Occipital lobe (tissue), 2 donors: ENCODE data around the gene WBP2. TPM values are rescaled to one million over a fixed set of nuclear protein-coding genes. Genes with fewer than 3 reads are reported as not detected.

Experiments used
- DNase-seq: peaks from one replicate; lab custom pipeline; 2025; lab: John Stamatoyannopoulos, UW
- total RNA-seq: library from RNA; depleted of rRNA; stranded (reverse); fragments of >200 nt; gene quantifications from one replicate; pipeline ENCODE4 v1.2.3, GENCODE V29; 2014

Gene WBP2
- total RNA-seq, 1 donor from 2014 or later: 25.9 TPM

DNA sequence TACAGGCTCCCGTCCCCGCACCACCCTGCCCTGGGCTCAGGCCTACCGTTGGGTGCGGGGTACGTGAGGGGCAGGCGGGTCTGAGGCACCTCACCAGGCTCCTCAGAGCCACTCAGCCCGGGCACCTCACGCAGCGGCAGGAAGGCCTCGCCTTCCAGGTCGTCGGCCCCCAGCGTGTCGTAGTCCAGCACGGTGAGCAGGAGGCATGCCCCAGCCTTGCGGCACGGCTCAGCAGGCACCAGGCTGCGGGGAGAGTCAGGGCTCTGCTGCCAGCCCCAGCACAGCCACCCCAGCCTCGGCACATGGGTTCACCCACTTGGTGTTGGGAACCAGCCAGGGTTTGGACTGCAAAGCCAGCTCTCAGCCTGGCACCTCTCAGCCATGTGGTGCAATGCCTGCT lies 26.4 kb downstream of the WBP2 start:
- no peak for DNase-seq

DNA sequence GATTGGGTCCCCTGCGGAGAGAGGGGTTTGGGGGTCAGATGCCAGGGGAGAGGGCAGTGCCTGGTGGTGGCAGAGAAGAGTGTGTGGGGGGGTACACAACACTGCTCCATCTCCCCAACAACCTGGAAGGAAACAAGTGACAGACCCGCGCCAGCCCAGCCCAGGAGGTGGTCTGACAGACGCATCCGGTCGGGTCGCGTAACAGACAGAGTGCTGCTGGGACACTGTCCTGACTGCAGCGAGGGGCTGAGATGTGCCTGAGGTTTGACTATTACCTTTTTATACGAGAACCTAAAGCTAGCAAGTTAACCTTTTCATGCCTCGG lies 27.1 kb downstream of the WBP2 start:
- DNase-seq: no peak

DNA sequence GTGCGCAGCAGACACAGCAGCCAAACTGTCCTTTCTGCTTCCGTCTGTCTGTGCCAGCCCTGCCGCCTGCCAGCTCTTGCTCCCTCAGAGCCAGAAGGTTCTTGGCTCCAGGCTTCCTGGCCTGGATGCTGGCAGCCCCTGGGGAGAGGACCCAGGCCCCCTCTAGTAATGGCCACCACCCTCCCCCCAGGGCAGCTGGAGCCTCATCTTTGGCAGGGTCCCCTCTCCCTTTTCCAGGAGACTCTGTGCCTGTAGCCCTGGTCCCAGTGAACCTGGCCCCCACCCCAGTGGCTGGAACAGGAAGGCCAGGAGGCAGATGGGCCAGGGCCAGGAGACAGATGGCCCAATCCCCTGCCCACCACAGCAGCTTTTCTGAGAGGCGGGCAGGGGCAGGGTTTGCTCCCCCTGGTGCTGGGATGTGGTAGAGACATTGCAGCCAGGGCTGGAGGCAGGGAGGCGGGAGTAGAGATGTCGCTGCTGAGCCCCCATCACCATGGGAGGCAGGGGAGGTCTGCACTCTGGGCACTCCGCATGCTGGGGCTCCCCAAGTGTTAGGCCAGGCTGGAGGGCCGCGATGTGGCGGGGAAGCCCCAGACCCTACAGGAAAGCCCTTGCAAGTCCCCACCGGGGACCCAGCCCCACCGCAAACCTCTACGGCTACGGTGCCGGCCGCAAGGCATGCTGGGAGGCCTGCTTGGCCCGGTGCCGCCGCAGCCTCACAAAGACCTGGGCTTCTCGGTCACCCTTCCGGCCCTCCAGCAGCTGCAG lies 27.6 kb downstream of the WBP2 start:
- no peak for DNase-seq

GRCh38 chr17:75826561-75827307 lies 28.4 kb downstream of the WBP2 start:
- DNase-seq: no peak

- no peak for DNase-seq
Observed at GRCh38 chr17:75825748-75826370, 29.3 kb downstream of the WBP2 start.

DNA sequence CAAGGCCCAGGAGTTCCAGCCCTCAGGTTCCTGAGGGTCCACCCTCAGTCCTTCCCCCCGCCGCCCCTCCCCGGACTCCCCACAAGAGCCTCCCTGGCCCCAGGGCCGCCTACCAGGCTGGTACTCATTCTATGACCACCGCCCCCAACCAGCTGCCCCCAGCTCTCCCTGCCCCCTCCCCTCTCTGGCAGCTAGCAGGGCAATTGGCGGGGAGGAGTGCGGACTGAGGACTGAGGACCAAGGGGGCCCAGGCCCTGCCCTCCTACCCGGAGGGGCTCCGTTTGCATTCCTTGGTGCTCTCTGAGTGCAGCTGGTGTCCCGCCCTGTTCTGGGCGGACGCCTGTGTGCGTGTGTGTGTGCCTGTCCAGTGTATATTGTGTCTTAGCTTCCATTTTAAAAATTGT lies 30.0 kb downstream of the WBP2 start:
- DNase-seq: no peak

DNA sequence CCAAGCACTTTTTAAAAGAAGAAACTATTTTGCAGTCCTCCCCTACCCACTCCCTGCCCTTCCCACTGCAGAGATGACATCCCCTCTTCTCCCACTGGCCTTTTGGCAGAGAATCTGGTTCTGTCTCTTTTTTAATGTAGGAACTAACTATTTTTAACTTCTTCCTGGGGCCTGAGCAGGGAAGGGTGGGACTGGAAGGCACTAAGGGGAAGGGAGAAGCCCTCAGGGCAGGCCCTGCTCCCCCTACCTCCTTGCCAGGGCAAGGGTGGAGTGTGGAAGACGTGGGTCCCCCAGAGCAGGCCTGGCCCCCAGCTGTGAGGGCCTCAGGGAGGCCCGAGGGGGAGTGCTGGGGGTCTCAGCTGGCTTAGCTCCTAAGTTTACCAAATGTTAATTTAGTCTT lies 30.5 kb downstream of the WBP2 start:
- no peak for DNase-seq

GRCh38 chr17:75824050-75824552 lies 31.0 kb downstream of the WBP2 start:
- DNase-seq: no peak

DNA sequence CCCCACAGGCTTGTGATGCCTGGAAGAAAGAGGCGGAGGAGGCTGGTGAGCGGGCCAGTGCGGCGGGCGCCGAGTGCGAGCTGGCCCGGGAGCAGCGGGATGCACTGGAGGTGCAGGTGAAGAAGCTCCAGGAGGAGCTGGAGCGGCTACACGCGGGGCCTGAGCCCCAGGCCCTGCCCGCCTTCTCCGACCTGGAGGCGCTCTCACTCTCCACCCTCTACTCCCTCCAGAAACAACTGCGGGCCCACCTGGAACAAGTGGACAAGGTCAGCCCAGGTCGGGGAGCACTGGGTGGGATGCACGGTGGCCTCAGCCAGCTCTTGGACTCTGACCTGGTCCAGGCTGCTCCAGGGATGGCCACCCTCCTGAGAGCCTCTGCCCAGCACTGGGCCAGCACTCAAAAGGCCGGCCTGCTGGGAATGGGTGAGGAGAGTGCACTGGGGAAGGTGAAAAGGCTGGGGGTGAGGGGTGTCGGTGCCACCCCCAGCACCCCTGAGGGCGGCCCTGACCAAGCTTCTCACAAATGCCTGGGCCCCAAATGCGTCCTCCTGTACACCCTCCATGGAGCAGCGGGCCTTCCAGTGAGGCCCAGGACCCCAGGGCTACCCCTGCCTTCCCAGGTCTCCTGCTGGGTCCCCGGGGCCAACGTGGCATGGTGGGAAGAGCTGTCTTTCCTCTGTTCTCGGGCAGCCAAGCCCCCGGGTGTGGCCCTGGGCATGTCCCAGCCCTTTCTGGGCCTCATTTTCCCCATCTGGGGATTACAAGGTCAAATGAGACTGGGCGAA lies 31.7 kb downstream of the WBP2 start:
- DNase-seq: no peak

DNA sequence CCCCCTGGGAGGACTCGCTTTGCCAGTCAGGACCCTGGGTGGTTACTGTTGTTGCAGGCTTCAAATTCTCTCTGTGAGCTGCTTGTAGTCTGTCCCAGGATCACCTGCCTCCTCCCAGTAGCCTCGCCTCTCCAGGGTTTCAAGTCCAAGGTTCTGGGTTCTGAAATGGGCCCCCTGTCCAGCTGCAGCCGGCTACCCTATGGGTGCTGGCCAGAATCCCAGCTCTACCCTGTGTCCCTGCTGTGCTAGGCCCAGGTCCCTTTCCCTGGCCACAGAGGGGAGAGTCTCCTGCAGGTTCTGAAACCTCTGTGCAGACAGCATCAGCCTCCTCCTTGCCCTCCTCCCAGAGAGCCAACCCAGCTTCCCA lies 32.4 kb downstream of the WBP2 start:
- DNase-seq: no peak

GRCh38 chr17:75822119-75822799 lies 32.9 kb downstream of the WBP2 start:
- DNase-seq: no peak

DNA sequence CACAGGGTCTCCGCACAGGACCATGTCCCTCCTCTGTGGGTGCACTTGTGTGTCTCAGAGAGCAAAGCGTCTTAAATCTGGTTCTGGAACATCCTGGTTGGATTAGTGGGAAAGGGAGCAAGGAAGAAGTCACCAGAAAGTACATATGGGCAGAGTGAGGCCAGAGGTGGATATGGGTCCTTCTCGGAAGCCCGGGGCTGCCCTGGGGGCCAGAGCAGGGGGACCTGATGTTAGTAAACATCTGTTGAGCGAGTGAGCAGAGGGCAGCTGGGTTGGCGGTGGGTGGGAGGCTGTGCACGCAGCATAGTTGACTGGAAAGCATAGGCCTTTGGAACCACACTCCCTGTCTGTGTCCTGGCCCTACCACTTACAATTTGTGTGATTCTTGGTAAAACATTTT lies 33.6 kb downstream of the WBP2 start:
- no peak for DNase-seq

GRCh38 chr17:75820094-75821080 lies 34.7 kb downstream of the WBP2 start:
- no peak for DNase-seq

DNA sequence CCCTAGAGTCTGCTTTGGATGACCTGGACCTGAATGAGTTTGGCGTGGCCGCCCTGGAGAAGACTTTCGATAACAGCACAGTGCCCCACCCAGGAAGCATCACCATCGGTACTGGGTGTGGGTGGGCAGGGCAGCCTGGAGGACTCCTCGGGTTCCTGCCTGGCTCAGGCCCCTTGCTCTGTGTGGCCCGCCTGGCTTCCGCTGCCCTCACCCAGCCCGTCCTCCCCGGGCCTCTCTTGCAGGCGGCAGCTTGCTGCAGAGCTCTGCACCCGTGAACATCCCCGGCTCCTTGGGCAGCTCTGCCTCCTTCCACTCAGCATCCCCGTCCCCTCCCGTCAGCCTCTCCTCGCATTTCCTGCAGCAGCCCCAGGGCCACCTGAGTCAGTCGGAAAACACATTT lies 35.5 kb downstream of the WBP2 start:
- no peak for DNase-seq

- DNase-seq: no peak
Observed at GRCh38 chr17:75819116-75819515, 36.0 kb downstream of the WBP2 start.

GRCh38 chr17:75818326-75818885 lies 36.7 kb downstream of the WBP2 start:
- DNase-seq: no peak

DNA sequence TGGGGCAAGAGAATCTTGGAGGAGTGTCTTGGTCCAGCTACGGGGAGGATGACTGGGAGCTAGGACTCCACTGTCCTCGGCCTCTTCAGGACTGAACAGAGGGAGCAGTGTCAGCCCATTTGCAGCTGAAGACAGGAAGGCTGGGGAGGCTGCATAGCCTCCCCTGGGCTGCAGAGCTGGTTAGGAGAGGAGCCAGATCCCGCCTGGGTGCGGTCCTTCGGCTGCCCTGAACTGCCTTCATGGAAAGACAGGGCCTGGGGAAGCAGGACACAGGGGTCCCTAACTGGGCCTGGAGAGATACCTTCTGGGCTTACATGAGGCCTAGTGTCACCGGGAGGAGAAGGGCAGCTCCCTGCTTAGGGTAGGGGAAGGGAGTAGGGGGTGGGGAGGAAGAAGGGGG lies 37.6 kb downstream of the WBP2 start:
- no peak for DNase-seq

DNA sequence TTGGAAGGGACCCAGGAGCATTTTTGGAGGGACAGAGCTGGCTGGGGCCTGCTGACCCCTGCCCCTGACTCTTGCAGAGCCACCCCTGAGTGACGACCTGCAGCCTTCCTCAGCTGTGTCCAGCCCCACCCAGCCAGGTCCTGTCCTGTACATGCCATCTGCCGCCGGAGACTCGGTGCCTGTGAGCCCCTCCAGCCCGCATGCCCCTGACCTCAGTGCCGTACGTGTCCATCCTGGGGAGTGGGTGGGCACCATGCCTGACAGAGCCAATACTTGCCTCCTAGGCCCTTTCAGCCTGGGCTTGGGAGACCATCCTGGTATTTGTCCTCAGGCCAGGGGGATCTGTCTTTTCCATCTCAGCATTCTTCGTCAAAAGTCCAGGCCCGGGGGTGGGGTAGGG lies 38.4 kb downstream of the WBP2 start:
- DNase-seq: no peak

- DNase-seq: no peak
Observed at GRCh38 chr17:75815399-75815798, 39.7 kb downstream of the WBP2 start.

DNA sequence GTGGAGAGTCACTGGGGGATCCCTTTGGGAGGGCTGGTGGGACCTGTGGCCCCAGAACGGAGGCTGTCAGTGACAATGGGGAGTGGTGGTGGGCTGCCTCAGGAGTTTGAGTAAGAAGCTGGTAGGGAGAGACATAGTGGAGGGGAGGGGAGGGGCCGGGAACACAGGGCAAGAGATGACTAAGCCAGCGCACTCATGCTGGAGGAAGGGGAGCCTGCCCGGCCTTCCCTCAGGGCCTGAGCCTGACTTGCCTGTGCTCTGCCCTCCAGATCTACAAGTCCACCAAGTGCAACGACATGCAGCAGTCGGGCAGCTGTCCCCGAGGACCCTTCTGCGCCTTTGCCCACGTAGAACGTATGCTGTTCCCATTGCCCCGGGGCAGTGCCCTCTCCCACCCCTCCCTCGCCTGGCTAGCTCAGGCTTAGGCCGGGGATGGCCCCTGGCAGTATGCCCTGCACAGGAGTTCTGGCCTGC lies 40.2 kb downstream of the WBP2 start:
- no peak for DNase-seq
